Muscle of arm (tissue), 14 donors: ENCODE results near the gene CDX2. TPM values are rescaled to one million over a fixed set of nuclear protein-coding genes. Genes with fewer than 3 reads are reported as not detected.
A peak's percentile ranks its signal among the peaks of the same experiment; 100 is the strongest.
"Not testable (repeated sequence)": the region's sequence is repeated elsewhere in the genome, so short reads cannot be mapped to it uniquely, and the experiment has no call there.

ENCODE experiments used
- DNase-seq: peaks from one replicate; pipeline ENCODE4 v3.0.0-alpha.2; 2013
- long read RNA-seq, 11 donors: transcript quantifications; one replicate each; lab custom pipeline, GENCODE V29; 2026
- polyA plus RNA-seq, 12 donors: library from polyadenylated mRNA; unstranded; fragments of 120-200 nt; gene quantifications; one replicate each; pipeline ENCODE4 v1.2.1, GENCODE V29; 2013; ENCODE audit not compliant: insufficient read length in 12 of 12

The CDX2 gene, protein sequence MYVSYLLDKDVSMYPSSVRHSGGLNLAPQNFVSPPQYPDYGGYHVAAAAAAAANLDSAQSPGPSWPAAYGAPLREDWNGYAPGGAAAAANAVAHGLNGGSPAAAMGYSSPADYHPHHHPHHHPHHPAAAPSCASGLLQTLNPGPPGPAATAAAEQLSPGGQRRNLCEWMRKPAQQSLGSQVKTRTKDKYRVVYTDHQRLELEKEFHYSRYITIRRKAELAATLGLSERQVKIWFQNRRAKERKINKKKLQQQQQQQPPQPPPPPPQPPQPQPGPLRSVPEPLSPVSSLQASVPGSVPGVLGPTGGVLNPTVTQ
- polyA plus RNA-seq: 10 to 100 TPM in 1 of 12 donors, not detected in 11; 15.9 TPM
- long read RNA-seq, donor 1, full-length matches to known transcripts: 71 of 92 reads
- long read RNA-seq, donor 1, partial matches to known transcripts: 21 of 92 reads
- long read RNA-seq, donor 1, other reads (novel, unspliced or antisense): 0 of 92 reads
- long read RNA-seq, donor 2: 0 reads
- long read RNA-seq, donor 3: 0 reads
- long read RNA-seq, donor 4: 0 reads
- long read RNA-seq, donor 5: 0 reads
- long read RNA-seq, donor 6: 0 reads
- long read RNA-seq, donor 7: 0 reads
- long read RNA-seq, donor 8: 0 reads
- long read RNA-seq, donor 9: 0 reads
- long read RNA-seq, donor 10: 0 reads
- long read RNA-seq, donor 11: 0 reads

DNA sequence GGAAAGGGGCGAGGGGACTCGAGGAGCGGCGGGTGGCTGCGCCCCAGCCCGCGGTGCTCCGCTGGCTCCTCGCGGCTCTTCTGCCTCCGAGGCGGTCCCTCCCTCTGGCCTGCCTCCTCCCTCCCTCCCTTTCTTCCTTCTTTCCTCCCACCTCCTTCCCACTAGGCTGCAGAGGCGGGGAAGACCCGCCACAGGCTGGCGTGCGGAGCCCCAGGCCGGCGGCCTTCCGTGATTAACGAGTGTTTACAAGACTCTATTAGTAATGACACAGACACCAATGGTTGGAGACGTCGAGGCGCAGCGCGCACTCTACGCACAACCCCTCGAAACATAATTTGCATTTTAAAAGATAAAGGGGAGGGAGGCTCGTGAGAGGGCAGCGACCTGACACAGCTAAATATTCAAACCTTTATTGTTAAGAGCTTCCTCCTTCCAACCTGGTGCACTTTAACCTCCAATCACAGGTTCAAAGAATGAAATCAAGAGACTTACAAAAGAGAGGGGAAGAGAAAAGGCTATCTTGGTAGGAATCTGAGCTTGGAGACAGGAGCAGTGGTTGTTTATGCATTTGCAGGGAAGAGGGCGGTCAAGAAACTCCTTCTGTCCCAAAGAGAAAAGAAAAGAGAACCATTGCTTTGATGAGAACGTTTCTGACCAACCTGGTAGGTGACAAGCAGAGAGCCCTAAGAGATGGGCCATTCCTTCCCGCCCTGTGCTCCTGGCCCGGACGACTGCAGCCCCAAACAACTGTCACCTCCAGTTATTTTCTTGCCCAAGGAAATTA lies at the start of gene CDX2:
TSS of gene CDX2 (minus strand) at position 234 of the 784 bp plus-strand sequence. CDS start 309 bp downstream, outside the sequence.
- DNase-seq: no peak

DNA sequence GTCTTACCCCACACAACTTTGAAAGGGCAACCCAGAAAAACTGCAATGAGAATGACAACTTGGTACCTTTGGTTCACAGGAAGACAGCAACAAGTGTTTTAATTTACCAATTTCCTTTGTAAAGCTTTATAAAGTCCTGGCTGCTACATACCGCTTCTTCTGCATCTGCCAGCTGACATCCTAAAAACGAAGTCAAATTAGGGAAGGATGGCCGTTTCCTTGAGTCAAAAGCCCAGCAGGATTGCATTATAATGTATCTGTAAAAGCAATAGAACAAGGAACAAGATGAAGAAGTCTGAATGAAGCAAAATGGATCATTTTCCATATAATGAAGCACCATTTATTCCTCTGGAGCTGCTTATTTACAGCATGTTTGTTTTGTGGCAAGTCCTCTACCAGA lies 45.2 kb upstream of the CDX2 start:
- no peak for DNase-seq

DNA sequence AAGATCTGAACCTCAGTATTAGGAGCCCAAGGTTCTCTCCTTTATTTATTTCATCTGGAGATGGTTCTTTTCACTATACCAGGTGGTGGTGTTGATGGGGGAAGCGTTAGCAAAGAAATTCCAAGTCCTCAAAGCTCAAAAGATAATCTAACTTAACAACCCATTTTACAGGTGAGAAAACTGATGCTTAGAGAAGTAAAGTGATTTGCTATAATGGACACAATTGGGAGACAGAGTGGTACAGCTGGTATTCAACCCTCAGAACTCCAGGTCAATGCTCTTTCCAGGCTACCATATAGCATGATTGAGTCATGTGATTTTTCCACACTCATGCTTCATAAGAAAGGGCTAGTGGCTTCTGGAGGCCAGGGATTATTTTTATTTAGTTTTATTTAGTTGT lies 44.4 kb upstream of the CDX2 start:
- no peak for DNase-seq

DNA sequence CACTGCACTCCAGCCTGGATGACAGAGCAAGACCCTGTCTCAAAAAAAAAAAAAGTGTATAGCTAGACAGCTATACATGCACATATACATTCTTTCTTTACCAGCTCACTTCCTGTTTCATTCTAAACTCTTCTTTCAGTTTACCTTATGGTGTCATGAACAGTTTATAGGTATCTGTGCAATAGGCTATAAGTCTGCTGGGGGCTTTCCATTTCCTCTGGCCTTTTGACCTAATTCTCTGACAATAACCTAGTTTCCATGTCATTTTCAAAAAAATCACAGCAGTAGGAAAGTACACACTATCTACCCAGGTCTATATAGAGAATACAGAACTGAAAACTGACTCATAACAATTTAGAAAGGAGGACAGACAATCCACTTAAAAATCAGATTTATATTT lies 43.8 kb upstream of the CDX2 start:
- DNase-seq: no peak

DNA sequence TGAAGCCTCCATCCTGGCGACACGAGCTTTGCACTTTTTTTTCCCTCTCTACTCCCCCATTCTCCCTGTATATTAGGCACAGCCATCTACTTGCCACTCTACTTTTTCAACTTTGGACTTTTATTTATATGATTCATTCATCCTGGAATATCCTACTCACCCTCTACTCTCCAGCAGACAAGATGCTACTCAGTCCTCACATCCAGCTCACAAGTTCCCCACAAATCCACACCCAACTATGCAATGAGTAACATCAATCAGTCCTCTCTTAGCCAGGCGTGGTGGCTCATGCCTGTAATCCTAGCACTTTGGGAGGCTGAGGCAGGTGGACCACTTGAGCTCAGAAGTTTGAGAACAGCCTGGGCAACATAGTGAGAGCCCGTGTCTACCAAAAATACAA lies 43.3 kb upstream of the CDX2 start:
- no peak for DNase-seq

DNA sequence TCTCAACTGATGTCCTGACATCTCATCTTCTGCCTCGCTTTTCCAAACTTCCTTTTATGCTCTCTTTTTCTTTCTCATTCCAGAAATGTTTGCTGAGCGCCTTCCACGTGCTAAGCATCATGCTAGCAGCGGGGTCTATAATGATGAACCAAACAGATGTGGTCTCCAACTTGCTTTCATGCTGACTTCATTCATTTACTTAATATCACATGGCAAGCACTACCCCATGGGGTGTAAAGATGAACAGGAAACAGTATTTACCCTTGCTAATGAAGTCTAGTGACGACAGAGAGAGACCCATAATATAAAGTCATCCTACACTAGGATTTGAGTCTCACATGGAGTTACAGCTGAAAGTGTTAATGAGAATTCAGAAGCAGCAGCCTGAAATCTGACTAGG lies 40.9 kb upstream of the CDX2 start:
- DNase-seq: no peak

DNA sequence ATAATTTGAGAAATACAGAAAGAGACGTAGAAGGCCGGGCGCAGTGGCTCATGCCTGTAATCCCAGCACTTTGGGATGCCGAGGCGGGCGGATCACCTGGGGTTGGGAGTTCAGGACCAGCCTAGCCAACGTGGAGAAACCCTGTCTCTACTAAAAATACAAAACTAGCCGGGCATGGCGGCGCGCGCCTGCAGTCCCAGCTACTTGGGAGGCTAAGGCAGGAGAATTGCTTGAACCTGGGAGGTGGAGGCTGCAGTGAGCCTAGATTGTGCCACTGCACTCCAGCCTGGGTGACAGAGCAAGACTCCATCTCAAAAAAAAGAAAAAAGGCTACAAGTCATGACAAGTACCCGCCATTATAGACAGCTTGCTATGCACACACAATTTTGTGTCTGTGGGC lies 35.9 kb upstream of the CDX2 start:
- DNase-seq: not testable (repeated sequence)

DNA sequence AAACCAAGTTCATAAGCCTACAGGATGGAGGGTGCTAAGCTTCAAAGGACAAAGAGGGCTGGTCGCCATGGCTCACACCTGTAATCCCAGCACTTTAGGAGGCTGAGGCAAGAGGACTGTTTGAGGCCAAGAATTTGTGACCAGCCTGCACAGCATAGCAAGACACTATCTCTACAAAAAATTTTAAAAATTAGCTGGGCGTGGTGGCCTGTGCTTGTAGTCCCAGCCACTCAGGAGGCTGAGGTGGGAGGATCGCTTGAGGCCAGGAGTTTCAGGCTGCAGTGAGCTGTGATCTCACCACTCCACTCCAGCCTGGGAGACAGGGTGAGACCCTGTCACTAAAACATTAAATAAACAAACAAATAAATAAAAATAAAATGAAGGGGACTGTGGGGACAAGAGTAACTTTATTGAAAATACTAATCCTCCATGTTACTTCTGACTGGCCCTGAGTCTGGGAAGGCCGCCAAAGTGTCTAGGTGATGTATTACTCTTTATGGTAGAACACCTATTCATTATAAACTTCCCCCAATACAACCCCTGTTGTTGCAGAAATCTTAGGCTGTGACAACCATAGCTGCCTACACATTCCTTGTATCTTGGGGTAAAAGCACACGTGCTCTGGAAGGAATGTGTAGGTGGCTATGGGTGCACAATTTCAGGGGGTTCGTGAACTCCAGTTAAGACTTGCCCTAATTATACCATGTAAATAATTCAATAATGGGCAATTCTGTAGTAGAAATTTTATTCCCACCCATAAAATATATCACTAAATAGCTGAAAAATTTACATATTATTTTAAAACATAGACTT lies 34.0 kb upstream of the CDX2 start:
- no peak for DNase-seq

DNA sequence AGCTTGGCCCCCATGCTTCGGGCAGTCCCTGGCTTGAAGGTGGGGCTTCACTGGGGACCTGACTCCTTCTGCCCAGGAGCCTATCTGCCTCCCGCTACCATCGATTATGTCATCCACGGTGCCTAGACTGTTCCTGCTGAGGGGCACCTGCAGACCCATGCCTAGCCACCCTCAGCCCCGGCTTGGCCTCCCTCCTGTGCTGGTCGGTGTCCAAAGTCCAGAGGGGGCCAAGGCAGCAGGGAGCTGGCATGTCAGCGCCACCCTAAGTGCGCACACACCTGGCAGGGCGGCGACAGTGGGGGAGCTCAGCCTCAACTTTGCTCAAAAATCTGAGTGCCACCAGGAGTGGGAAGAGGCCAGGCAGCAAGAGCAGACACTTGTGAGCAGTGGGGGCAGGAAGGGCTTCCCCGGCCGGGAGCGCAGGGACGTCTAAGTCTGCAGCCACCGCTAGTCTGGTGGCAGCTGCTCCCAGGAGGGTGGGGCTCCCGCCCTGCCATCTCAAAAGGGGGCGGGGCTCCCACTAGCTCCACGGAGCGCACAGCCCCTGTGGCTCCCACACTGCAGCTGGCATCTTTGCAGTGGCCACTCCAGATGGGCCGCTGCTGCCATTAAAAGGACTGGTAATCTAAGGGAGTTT lies 32.8 kb upstream of the CDX2 start:
- DNase-seq: no peak

DNA sequence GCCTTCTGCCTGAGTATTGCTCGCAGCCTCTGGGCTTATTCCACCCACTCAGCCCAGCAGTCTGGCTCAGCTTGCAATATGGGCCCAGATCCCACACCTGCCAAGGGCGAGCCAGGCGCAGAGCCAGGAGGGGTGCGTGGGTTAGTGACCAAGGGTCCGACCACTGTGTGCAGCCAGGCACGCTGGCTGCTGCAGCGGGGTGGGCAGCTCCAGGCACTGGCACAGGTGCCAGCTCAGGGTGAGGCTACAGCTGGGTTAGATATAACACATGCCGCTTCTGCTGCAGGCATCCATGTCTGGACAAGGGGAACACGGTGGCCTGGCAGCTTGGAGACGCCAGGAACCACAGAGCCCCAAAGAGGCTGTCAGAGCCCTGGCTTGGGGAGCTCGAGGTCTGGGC lies 31.9 kb upstream of the CDX2 start:
- no peak for DNase-seq

DNA sequence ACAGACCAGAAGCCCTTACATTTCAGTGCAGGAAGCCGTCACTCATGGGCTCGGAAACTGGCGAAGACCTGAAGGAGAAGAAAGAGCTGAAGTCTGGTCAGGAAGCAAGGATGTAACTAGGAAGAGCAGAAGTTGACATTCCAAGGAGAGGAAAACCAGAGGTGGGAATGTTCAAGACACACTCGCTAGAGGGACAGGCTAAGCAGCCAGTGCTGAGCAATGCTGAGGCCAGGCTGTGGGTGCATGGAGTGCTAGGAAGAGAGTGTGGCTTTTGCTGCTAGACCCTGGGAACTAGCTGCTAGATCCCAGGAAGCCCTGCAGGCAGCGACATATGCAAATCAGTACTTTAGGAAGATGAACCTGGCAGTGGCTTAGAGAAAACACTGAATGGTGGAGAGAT lies 31.5 kb upstream of the CDX2 start:
- no peak for DNase-seq

DNA sequence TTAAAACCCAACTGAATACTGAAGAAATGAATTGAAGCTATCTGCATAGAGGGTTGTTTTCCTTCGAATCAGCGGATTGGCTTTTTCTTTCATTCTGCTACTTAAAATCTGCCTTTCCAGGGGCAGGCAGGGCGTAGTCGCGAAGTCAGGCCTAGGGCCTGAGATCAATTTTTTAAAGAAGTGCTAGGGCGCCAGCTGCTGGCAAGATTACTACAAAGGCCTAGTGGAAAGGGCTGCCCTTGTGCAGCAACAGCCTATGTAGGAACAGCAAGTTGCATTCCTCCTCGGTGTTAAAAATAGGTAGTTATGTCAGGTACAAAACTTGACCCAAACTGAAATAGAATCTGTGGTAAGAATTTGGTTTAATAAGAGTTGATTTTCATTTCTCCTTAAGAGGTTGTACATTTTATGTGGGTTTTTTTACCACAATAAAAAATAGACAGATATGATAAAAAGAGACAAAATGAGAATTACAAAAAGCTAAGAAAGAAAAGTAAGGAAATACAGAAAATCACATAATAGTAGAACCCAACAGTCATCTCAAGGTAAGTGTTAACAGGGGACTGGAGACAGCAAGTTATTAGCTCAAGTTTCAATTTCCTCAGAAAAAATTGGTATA lies 28.9 kb upstream of the CDX2 start:
- DNase-seq: peak; percentile 23

DNA sequence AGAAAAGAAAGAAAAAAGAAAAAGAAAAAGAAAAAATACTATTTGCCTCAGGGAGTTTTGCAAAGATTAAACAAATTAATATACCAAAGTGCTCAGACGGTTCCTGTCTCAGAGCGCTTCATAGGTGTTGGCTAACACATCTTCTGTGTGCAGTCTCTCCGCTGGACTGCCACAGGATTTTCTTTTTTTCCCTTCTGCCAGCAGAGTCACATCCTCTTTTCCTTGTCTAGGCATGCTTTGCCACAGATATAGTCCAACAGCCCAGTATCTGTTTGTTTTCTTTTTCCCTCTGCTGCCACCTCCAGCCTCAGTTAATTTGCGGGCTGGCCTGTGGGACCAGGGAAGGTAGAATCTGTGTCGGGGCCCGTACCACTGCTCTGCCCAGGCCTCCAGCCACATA lies 22.8 kb upstream of the CDX2 start:
- DNase-seq: no peak

DNA sequence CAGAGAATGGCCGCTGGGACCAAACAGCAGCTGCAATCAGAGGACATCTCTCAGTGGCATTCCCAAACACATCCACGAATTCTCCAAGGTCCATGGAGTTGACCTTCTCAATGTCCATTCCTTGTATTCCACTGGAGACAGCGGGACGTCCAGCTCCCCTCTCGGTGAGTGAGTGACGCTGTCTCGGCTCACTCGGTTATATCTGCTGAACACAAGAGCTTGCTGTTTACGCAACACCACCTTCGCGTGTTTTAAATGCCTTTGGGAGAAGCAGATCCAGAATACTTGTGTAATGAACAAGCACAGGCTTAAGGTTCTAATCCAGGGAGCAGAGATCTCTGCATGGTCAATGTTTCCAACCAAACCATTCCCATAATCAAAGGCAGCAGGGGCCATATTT lies 19.4 kb upstream of the CDX2 start, which contains the start of gene URAD:
TSS of gene URAD (minus strand) at position 174 of the 400 bp plus-strand sequence. CDS start at position 118, 56 bp downstream.
- DNase-seq: no peak

DNA sequence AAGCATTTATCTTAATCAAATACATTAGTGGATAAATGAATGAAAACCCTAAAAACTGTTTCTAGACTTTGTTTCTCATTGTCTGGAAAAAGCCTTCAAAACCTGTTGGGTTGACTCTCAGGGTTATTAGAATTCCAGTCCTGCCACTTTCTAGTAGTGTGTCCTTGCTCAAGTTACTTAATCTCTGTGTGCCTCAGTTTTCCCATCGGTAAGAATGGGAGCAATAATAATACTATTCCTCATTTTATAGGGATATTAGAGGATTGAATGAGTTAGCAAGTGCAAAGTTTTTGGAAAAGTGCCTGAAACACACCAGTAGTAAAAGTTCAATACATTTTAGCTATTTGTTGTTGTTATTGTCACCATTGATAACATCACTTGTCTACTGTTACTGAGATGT lies 16.5 kb upstream of the CDX2 start:
- DNase-seq: no peak

DNA sequence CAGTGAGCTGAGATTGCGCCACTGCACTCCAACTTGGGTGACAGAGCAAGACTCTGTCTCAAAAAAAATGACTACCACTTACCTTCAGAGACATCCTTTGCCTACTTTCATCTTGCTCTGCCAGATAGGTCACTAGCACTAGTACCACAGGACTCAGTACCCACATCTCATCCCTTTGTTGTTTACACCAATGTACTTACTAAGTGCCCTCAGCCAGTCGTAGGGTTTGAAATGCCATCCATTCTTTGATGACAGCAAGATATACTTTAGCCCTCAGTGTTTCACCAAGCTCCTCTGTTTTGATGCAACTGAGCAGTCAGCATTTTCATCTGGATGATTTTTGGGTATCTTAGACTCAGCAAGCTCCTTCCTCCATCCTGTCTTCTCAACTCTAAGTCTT lies 13.2 kb upstream of the CDX2 start:
- DNase-seq: no peak

DNA sequence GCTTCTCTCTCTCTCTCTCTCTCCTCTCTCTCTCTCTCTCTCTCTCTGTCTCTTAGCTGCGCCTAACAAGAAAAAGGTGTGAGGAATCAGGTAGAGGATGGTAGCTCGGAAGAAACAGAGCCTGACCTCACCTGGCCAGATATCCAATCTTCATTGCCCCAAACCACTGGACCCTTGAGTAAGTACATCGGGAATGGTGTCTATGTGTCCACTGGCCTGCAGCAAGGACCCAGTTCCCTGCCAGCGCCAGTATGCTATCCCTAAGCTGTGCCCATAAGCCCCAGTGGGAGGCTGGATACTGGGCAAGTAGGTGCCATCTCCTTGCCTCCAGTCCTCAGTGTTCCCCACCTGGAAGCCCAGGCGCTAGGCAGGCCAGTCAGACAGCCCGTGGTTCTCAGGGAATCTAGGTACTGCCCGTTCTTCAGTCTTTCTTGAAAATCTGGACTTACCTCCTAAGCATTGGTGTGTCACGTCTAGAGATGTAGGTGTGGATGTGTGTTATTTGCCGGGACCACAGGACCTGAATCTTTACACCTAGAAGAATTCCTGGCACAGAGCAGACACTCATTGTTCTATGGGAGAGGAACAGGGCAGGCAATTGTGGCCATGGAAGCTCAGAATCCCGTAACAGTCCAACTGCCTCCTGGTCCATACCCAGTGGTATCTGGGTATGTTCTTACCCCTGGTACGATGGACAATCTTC lies 12.0 kb upstream of the CDX2 start:
- DNase-seq: no peak

DNA sequence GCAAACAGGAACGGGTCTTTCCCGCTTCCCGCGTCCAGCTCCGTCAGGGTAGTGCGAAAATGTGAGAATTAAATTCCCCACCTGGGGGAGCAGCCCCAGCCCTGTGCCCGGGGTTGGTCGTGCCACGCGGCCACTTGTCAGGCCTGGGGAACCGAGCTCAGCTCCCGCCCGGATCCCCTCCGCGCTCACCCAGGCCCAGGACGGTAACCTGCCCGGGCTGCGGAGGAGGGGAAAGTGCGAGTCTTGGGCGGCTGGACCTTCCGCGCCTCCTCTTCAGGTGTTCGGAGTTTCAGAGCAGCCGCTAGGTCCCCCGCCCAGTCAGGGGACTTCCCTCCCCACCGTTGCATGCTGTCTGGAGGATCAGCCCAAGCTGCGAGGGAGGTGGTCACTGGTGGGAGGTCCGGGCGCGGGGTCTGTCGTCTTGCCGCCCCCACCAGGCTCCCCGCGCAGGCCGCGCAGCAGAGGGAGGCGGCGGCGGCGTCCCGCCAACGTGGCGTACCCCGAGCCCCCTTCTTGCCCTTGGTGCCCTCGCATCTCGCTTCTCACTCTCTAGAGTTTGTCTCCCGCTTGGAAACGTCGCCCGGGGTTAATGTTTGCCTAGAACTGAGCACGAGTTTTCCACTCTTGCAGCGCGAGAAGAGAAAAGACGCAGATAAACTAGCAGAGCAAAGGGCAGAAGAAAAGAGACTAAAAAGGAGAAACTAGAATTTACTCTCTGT lies 11.3 kb upstream of the CDX2 start:
- DNase-seq: no peak

DNA sequence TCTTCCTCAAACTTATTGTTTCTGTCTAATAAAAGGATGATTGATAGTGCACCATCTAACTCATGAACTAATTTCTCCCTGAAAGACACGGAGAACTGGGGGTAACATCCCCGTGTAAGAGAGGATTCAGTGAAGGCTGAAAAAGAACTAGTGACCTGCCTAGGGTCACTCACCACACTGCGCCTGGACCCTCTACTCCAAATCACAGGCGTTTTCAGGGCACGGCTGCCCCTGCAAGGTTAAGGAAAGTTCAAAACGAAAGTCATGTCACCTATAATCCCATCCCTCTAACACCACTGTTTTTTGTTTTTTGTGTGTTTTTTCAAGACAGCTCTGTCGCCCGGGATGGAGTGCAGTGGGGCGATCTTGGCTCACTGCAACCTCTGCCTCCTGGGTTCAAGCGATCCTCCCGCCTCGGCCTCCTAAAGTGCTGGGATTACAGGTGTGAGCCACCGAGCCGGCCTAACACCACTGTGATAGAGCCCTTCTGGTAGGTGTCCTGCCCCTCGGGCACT lies 10.7 kb upstream of the CDX2 start:
- DNase-seq: no peak
